ENCODE results near the gene KRT73.

DNA sequence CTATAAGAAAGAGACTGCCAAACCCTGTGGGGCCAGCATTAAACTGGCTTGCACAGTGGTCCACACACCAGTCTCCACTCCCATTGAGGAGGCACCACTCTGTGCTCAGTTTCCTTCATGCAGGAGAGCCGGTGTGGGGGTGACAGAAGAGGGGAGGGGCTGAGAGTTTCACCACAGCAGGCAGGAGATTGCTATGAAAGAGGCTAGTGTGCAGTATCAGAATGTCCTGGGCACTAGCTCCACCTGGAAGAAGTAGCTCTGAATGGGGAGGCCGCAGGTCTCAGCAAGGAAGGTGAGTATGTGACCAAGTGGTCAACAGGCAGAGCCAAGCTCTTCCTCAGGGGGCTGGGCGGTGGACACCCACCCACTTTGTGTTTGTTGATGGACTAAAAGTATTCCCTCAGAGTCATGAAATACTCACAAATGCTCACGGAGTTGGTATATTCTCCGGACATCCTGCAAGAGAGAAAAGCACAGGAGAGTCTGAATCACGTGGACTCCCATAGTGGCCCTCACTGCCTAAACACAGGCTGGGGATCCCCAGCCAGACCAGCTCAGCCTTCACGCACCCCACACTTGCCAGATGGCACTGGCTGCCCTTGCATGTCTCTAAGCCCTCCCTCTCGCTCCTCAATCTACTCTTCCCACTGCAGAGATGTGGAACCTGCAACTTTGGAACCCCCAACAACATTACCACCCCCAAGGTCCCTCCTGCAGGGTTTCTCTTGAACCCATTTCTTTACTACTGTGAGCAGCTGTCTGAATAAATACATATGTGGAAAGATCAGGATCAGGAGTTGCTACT is 9.3 kb downstream of the KRT73 start:
- TF ChIP-seq, protein P1, sequence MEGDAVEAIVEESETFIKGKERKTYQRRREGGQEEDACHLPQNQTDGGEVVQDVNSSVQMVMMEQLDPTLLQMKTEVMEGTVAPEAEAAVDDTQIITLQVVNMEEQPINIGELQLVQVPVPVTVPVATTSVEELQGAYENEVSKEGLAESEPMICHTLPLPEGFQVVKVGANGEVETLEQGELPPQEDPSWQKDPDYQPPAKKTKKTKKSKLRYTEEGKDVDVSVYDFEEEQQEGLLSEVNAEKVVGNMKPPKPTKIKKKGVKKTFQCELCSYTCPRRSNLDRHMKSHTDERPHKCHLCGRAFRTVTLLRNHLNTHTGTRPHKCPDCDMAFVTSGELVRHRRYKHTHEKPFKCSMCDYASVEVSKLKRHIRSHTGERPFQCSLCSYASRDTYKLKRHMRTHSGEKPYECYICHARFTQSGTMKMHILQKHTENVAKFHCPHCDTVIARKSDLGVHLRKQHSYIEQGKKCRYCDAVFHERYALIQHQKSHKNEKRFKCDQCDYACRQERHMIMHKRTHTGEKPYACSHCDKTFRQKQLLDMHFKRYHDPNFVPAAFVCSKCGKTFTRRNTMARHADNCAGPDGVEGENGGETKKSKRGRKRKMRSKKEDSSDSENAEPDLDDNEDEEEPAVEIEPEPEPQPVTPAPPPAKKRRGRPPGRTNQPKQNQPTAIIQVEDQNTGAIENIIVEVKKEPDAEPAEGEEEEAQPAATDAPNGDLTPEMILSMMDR (IDR thresholded peaks at IDR 0.05): no peak
- TF ChIP-seq POLR2A (IDR thresholded peaks at IDR 0.05): no peak

Measured in right lobe of liver (tissue), 4 donors.